A549 (cell line): ENCODE measurements around the gene TREX2. TPM values are rescaled to one million over a fixed set of nuclear protein-coding genes. Genes with fewer than 3 reads are reported as not detected.

Experiments
- ATAC-seq, 2 experiments: fragments of 200-7000 bp in 1 of 2; fragments of >200 bp in 1 of 2; cut with Nextera tagmentation in 1 of 2; cut with Tn5 transposase in 1 of 2; 3 replicates each; pipeline versions ENCODE4 v1.8.0 to v1.9.1; 2018 to 2020; ENCODE audit warnings: mild to moderate bottlenecking in 1 of 2, moderate library complexity in 1 of 2
- CTCF ChIA-PET: fragments of 300-600 bp; sonication (Branson Sonifier 250); formaldehyde crosslinking; extraction: SDS; loops from one replicate; lab custom pipeline; 2021; ENCODE audit warnings: antibody characterized with exemption, inconsistent platforms; lab: Yijun Ruan, JAX
- POLR2A ChIA-PET: fragments of 350-600 bp; formaldehyde crosslinking; extraction: SDS; loops from one replicate; lab custom pipeline; 2021; ENCODE audit warnings: antibody characterized with exemption, inconsistent platforms; lab: Yijun Ruan, JAX
- DNase-seq, 2 experiments: peaks; one replicate each; pipeline versions ENCODE4 v3.0.0 to v3.0.0-alpha.2; 2011 to 2016; ENCODE audit warnings: low read depth in 1 of 2, low spot score in 1 of 2
- FAIRE-seq: peaks from 2 replicates; lab custom pipeline; 2011; peaks lifted over from hg19 to GRCh38; lab: Jason Lieb, UNC
- H3K27ac ChIP-seq, 2 experiments: fragments of >200 bp; sonication (Bioruptor Twin); formaldehyde crosslinking; 3 replicates each; pipeline ENCODE4 v1.5.1; 2016 to 2017
- H3K4me1 ChIP-seq: fragments of >200 bp; sonication (Bioruptor Twin); formaldehyde crosslinking; 3 replicates; pipeline ENCODE4 v1.6.1; 2016
- H3K4me2 ChIP-seq: fragments of >200 bp; sonication (Bioruptor Twin); formaldehyde crosslinking; 3 replicates; pipeline ENCODE4 v1.6.1; 2016
- H3K4me3 ChIP-seq: fragments of >200 bp; sonication (Bioruptor Twin); formaldehyde crosslinking; 3 replicates; pipeline ENCODE4 v1.5.1; 2016
- H3K9me3 ChIP-seq: fragments of >200 bp; sonication (Bioruptor Twin); formaldehyde crosslinking; 3 replicates; pipeline ENCODE4 v1.6.1; 2016
- CBX8 ChIP-seq: fragments of 200-600 bp; sonication (generic); IDR thresholded peaks from 2 replicates; pipeline ENCODE4 v1.6.1; 2016
- CHD4 ChIP-seq: fragments of 200-600 bp; sonication (generic); IDR thresholded peaks from 2 replicates; pipeline ENCODE4 v1.6.1; 2016; ENCODE audit warnings: antibody characterized with exemption, mild to moderate bottlenecking, borderline replicate concordance
- ESRRA ChIP-seq: fragments of 150-350 bp; IDR thresholded peaks from 2 replicates; pipeline ENCODE4 v1.6.1; 2014; ENCODE audit warnings: mild to moderate bottlenecking, low read length, borderline replicate concordance
- FOXS1 ChIP-seq: fragments of 250-450 bp; sonication (Bioruptor Pico); IDR thresholded peaks from 2 replicates; pipeline ENCODE4 v1.5.0; 2020; ENCODE audit warnings: mild to moderate bottlenecking, moderate library complexity
- HDAC2 ChIP-seq: fragments of 200-600 bp; sonication (generic); IDR thresholded peaks from 2 replicates; pipeline ENCODE4 v1.6.1; 2016
- HOXA7 ChIP-seq: fragments of 250-450 bp; sonication (Bioruptor Pico); IDR thresholded peaks from 2 replicates; pipeline ENCODE4 v1.5.0; 2020; ENCODE audit warnings: mild to moderate bottlenecking, moderate library complexity
- KDM5A ChIP-seq: fragments of 200-600 bp; sonication (generic); IDR thresholded peaks from 2 replicates; pipeline ENCODE4 v1.6.1; 2016; ENCODE audit warnings: antibody characterized with exemption, mild to moderate bottlenecking
- MYC ChIP-seq: IDR thresholded peaks from 2 replicates; pipeline ENCODE4 v1.6.1; 2012; ENCODE audit warnings: mild to moderate bottlenecking, inconsistent platforms, low read length, improper control_type of control experiment, borderline replicate concordance
- PHF8 ChIP-seq: fragments of 200-600 bp; sonication (generic); IDR thresholded peaks from 2 replicates; pipeline ENCODE4 v1.6.1; 2016; ENCODE audit warnings: low read depth, mild to moderate bottlenecking, antibody characterized with exemption, moderate library complexity, borderline replicate concordance
- POLR2AphosphoS2 ChIP-seq: conservative IDR thresholded peaks from 2 replicates; pipeline ENCODE4 v1.6.1; 2012; ENCODE audit warnings: low read length, improper control_type of control experiment, inconsistent platforms
- RAD21 ChIP-seq, 2 experiments: fragments of >200 bp in 1 of 2; sonication (Bioruptor Twin) in 1 of 2; formaldehyde crosslinking in 1 of 2; IDR thresholded peaks in 1 of 2; conservative IDR thresholded peaks in 1 of 2; 2 replicates in 1 of 2; 3 replicates in 1 of 2; pipeline ENCODE4 v1.6.1; 2012 to 2018; ENCODE audit warnings: inconsistent platforms in 1 of 2
- RFX5 ChIP-seq: fragments of 450-650 bp; IDR thresholded peaks from 2 replicates; pipeline ENCODE4 v1.7.1; 2014; ENCODE audit warnings: antibody characterized with exemption, mild to moderate bottlenecking, moderate library complexity
- SREBF2 ChIP-seq: fragments of 450-650 bp; IDR thresholded peaks from 2 replicates; pipeline ENCODE4 v1.6.1; 2014; ENCODE audit warnings: mild to moderate bottlenecking, moderate library complexity
- TFCP2L1 ChIP-seq: fragments of 250-450 bp; sonication (Bioruptor Pico); IDR thresholded peaks from 2 replicates; pipeline ENCODE4 v1.5.0; 2021; ENCODE audit warnings: mild to moderate bottlenecking
- ZNF302 ChIP-seq: fragments of 250-450 bp; sonication (Bioruptor Pico); IDR thresholded peaks from 2 replicates; pipeline ENCODE4 v1.9.0; 2021; ENCODE audit warnings: inconsistent platforms, mild to moderate bottlenecking, moderate library complexity
- ZSCAN20 ChIP-seq: fragments of 250-450 bp; sonication (Bioruptor Pico); IDR thresholded peaks from 2 replicates; pipeline ENCODE4 v1.8.0; 2022; ENCODE audit warnings: mild to moderate bottlenecking, moderate library complexity
- WGBS: methylation state at CpG from one replicate; pipeline ENCODE4 v1.1.6; 2017; ENCODE audit errors: missing lambda C conversion rate; 5-methylcytosine and 5-hydroxymethylcytosine counted together
- polyA plus RNA-seq, 4 experiments: library from polyadenylated mRNA; depleted of rRNA in 3 of 4; stranded (reverse); fragments of >200 nt; fragmentation: RNase III in 1 of 4; extraction: RNeasy Plus Mini Kit Qiagen cat#74134 plus additional on column Dnase treatment in 1 of 4; gene quantifications; 2 replicates in 3 of 4; 3 replicates in 1 of 4; pipeline ENCODE4 v1.2.3, GENCODE V29; 2011 to 2017
- TF ChIP-seq, protein P1 (sequence below): fragments of >200 bp; sonication (Bioruptor Twin); formaldehyde crosslinking; IDR thresholded peaks from 3 replicates; pipeline ENCODE4 v1.5.1; 2016
- TF ChIP-seq, protein P2 (sequence below): IDR thresholded peaks from 2 replicates; pipeline ENCODE4 v1.6.1; 2012
- TF ChIP-seq, protein P3 (sequence below): fragments of 250-450 bp; sonication (Bioruptor Pico); IDR thresholded peaks from 2 replicates; pipeline ENCODE4 v1.5.0; 2021; ENCODE audit warnings: mild to moderate bottlenecking, moderate library complexity, borderline replicate concordance

TREX2 gene
- polyA plus RNA-seq, 2 of the 4 experiments (the other 2 are of a cell fraction) = 0.27 to 0.99 TPM

DNA sequence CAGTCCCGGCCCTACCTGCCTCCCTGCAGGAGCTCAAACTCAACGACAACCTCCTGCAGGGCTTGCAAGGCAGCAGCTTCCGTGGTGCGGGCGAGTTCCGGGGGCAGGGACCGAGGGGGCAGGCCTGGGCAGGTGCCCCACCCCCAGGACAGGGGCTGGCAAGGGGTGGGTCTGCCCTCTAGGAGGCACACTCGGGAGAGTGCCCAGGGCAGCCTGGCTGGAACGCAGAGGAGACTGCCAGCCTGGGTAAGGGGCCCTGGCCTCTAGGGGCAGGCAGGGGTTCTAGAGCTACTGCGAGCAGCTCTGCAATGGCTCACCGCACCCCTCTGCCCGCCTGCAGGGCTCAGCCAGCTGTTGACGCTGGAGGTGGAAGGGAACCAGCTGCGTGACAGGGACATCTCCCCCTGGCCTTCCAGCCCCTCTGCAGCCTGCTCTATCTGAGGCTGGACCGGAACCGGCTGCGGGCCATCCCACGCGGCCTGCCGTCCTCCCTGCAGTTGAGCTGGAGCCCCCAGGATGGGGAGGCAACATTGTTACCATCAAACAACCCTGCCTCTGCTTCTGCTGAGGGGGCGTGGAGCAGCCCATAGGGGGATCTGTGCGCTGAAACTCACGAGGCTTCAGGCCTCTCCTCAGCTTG is 36.6 kb upstream of the TREX2 start (continued):
- TF ChIP-seq, protein P1, sequence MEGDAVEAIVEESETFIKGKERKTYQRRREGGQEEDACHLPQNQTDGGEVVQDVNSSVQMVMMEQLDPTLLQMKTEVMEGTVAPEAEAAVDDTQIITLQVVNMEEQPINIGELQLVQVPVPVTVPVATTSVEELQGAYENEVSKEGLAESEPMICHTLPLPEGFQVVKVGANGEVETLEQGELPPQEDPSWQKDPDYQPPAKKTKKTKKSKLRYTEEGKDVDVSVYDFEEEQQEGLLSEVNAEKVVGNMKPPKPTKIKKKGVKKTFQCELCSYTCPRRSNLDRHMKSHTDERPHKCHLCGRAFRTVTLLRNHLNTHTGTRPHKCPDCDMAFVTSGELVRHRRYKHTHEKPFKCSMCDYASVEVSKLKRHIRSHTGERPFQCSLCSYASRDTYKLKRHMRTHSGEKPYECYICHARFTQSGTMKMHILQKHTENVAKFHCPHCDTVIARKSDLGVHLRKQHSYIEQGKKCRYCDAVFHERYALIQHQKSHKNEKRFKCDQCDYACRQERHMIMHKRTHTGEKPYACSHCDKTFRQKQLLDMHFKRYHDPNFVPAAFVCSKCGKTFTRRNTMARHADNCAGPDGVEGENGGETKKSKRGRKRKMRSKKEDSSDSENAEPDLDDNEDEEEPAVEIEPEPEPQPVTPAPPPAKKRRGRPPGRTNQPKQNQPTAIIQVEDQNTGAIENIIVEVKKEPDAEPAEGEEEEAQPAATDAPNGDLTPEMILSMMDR = no peak
- TF ChIP-seq CHD4 = no peak
- TF ChIP-seq HOXA7 (CRISPR knock-in tag) = no peak
- no peak for TF ChIP-seq RAD21 (conservative IDR thresholded peaks at IDR 0.05 in 1 of 2, IDR thresholded peaks at IDR 0.05 in 1 of 2)
- no peak for TF ChIP-seq CBX8
- TF ChIP-seq RFX5 = no peak

DNA sequence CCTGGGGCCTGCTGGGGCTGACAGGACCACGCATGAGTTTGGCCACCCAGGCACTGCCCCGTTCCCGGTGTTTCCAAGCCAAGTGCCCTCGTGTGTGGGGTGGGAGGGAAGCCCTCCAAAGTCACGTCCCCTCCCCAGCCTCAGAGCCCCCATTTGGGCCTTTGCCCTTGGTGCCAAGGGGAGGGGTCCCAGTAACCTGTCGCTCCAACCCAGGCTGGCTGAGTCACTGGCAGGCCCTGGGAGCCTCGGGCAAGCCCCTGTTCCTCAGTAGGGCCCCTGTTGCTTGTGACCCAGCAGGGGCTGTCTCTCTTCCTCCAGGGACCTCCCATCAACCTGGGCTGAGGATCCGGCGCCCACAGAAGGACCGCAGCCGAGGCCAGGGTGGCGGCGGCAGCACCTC is 35.2 kb upstream of the TREX2 start:
- TF ChIP-seq ZSCAN20 (CRISPR knock-in tag) (no peak), PHF8 (no peak), HDAC2 (no peak), ESRRA (no peak), ZNF302 (no peak), SREBF2 (no peak), KDM5A (no peak), MYC (no peak), HOXA7 (CRISPR knock-in tag) (no peak), CHD4 (no peak), FOXS1 (no peak), TFCP2L1 (CRISPR knock-in tag) (no peak), POLR2AphosphoS2 (no peak)
- TF ChIP-seq, protein P2, sequence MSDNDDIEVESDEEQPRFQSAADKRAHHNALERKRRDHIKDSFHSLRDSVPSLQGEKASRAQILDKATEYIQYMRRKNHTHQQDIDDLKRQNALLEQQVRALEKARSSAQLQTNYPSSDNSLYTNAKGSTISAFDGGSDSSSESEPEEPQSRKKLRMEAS = no peak
- TF ChIP-seq, protein P1 = no peak
- TF ChIP-seq, protein P3, sequence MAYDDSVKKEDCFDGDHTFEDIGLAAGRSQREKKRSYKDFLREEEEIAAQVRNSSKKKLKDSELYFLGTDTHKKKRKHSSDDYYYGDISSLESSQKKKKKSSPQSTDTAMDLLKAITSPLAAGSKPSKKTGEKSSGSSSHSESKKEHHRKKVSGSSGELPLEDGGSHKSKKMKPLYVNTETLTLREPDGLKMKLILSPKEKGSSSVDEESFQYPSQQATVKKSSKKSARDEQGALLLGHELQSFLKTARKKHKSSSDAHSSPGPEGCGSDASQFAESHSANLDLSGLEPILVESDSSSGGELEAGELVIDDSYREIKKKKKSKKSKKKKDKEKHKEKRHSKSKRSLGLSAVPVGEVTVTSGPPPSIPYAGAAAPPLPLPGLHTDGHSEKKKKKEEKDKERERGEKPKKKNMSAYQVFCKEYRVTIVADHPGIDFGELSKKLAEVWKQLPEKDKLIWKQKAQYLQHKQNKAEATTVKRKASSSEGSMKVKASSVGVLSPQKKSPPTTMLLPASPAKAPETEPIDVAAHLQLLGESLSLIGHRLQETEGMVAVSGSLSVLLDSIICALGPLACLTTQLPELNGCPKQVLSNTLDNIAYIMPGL = no peak
- TF ChIP-seq, all 56 proteins: peak for 0
- Histone ChIP-seq H3K4me3 (no peak overlapping the region), H3K27ac (no peak overlapping the region), H3K4me2 (no peak overlapping the region), H3K9me3 (no peaks in the 10 kb centered on the region), H3K4me1 (no peaks in the 10 kb centered on the region)
- ATAC-seq (no peak), FAIRE-seq (no peak), DNase-seq (no peak)
- whole genome bisulfite sequencing = 100% methylated on average over 3 of the region's 13 CpGs
- ChIA-PET POLR2A (no interaction called here), CTCF (interaction anchor here (0.8 to 2.9 kb wide), 5 partner anchors 10 to 34 kb away, joined by 3 to 11 read pairs (median 9); partner anchors contain the start of gene HAUS7)
